Measurements from ENCODE around the gene IQCC. TPM values are rescaled to one million over a fixed set of nuclear protein-coding genes. Genes with fewer than 3 reads are reported as not detected.
A peak's percentile ranks its signal among the peaks of the same experiment; 100 is the strongest.

IQCC gene
- total and polyA plus RNA-seq, 4 donors, result 0.50 to 2.4 (median 1.0) TPM

GRCh38 chr1:32215629-32216480 lies 10.4 kb downstream of the IQCC start:
- Histone ChIP-seq H3K9me3 (ENCODE audit: control insufficient read depth, low read length) (no peaks in the 10 kb centered on the region), H3K4me1 (ENCODE audit: control insufficient read depth in 1 of 2, insufficient read depth in 2 of 2, low read length in 2 of 2) (no peaks in the 10 kb centered on the region), H3K27me3 (ENCODE audit: control insufficient read depth in 1 of 2, insufficient read depth in 2 of 2, low read length in 1 of 2) (no peaks in the 10 kb centered on the region), H3K27ac (ENCODE audit: low read depth in 1 of 2, low read length in 2 of 2) (no peak overlapping the region), H3K36me3 (ENCODE audit: control insufficient read depth in 1 of 2, insufficient read depth in 2 of 2, low read length in 1 of 2) (no peaks in the 10 kb centered on the region), H3K4me3 (ENCODE audit: low read length in 2 of 2) (no peak overlapping the region)
- peak; percentile 60 to 80 for DNase-seq
- WGBS, 2 donors, result 77 to 79% methylated on average over 10 of the region's 10 CpGs
- peak; percentile 64 for ATAC-seq (ENCODE audit: low FRiP score)
- intact Hi-C loops (cut with DNase I), result no loop called here

- H3K4me3 ChIP-seq (ENCODE audit: low read length in 2 of 2), result no peak overlapping the region
- 90 to 93% methylated on average over 5 of the region's 5 CpGs for WGBS, 2 donors
- no peak for ATAC-seq (ENCODE audit: low FRiP score)
- intact Hi-C loops (cut with DNase I), result no loop called here
- no peaks in the 10 kb centered on the region for H3K27me3 ChIP-seq (ENCODE audit: control insufficient read depth in 1 of 2, insufficient read depth in 2 of 2, low read length in 1 of 2)
- no peaks in the 10 kb centered on the region for H3K9me3 ChIP-seq (ENCODE audit: control insufficient read depth, low read length)
- H3K36me3 ChIP-seq (ENCODE audit: control insufficient read depth in 1 of 2, insufficient read depth in 2 of 2, low read length in 1 of 2), result no peaks in the 10 kb centered on the region
- no peak for DNase-seq
- H3K27ac ChIP-seq (ENCODE audit: low read depth in 1 of 2, low read length in 2 of 2), result no peak overlapping the region
- H3K4me1 ChIP-seq (ENCODE audit: control insufficient read depth in 1 of 2, insufficient read depth in 2 of 2, low read length in 2 of 2), result peaks cover 2 to 3% of the 10 kb centered on the region in 2 donors
These were observed 11.1 kb downstream of the IQCC start for GRCh38 chr1:32216566-32216965.

GRCh38 chr1:32219022-32219421 lies 13.6 kb downstream of the IQCC start:
- Histone ChIP-seq H3K27ac (ENCODE audit: low read depth in 1 of 2, low read length in 2 of 2) (no peak overlapping the region), H3K9me3 (ENCODE audit: control insufficient read depth, low read length) (no peaks in the 10 kb centered on the region), H3K4me3 (ENCODE audit: low read length in 2 of 2) (no peak overlapping the region), H3K36me3 (ENCODE audit: control insufficient read depth in 1 of 2, insufficient read depth in 2 of 2, low read length in 1 of 2) (no peaks in the 10 kb centered on the region), H3K27me3 (ENCODE audit: control insufficient read depth in 1 of 2, insufficient read depth in 2 of 2, low read length in 1 of 2) (no peaks in the 10 kb centered on the region), H3K4me1 (ENCODE audit: control insufficient read depth in 1 of 2, insufficient read depth in 2 of 2, low read length in 2 of 2) (peaks cover 2 to 3% of the 10 kb centered on the region in 2 donors)
- ATAC-seq (ENCODE audit: low FRiP score) (no peak), DNase-seq (no peak)
- WGBS, 2 donors, result 80 to 85% methylated on average over 7 of the region's 7 CpGs
- intact Hi-C loops (cut with DNase I), result no loop called here

GRCh38 chr1:32220746-32221580 lies 15.5 kb downstream of the IQCC start:
- WGBS, 2 donors, result 89 to 90% methylated on average over 4 of the region's 4 CpGs
- ATAC-seq (ENCODE audit: low FRiP score) (no peak), DNase-seq (no peak)
- peak overlapping the region in 1 of 2 donors; percentile 88 for H3K4me3 ChIP-seq (ENCODE audit: low read length in 2 of 2)
- intact Hi-C loops (cut with DNase I), result no loop called here
- no peaks in the 10 kb centered on the region for H3K9me3 ChIP-seq (ENCODE audit: control insufficient read depth, low read length)
- H3K4me1 ChIP-seq (ENCODE audit: control insufficient read depth in 1 of 2, insufficient read depth in 2 of 2, low read length in 2 of 2), result peaks cover 2 to 3% of the 10 kb centered on the region in 2 donors
- no peak overlapping the region for H3K27ac ChIP-seq (ENCODE audit: low read depth in 1 of 2, low read length in 2 of 2)
- H3K36me3 ChIP-seq (ENCODE audit: control insufficient read depth in 1 of 2, insufficient read depth in 2 of 2, low read length in 1 of 2), result no peaks in the 10 kb centered on the region
- no peaks in the 10 kb centered on the region for H3K27me3 ChIP-seq (ENCODE audit: control insufficient read depth in 1 of 2, insufficient read depth in 2 of 2, low read length in 1 of 2)

GRCh38 chr1:32221581-32221979 lies 16.1 kb downstream of the IQCC start:
- H3K27me3 ChIP-seq (ENCODE audit: control insufficient read depth in 1 of 2, insufficient read depth in 2 of 2, low read length in 1 of 2), result no peaks in the 10 kb centered on the region
- no peaks in the 10 kb centered on the region for H3K9me3 ChIP-seq (ENCODE audit: control insufficient read depth, low read length)
- peaks cover 2 to 3% of the 10 kb centered on the region in 2 donors for H3K4me1 ChIP-seq (ENCODE audit: control insufficient read depth in 1 of 2, insufficient read depth in 2 of 2, low read length in 2 of 2)
- H3K27ac ChIP-seq (ENCODE audit: low read depth in 1 of 2, low read length in 2 of 2), result no peak overlapping the region
- H3K4me3 ChIP-seq (ENCODE audit: low read length in 2 of 2), result peak overlapping the region; percentile 85 to 88
- H3K36me3 ChIP-seq (ENCODE audit: control insufficient read depth in 1 of 2, insufficient read depth in 2 of 2, low read length in 1 of 2), result no peaks in the 10 kb centered on the region
- WGBS, 2 donors, result 2 to 3% methylated on average over 13 of the region's 13 CpGs
- ATAC-seq (ENCODE audit: low FRiP score) (no peak), DNase-seq (no peak)
- intact Hi-C loops (cut with DNase I), result no loop called here

GRCh38 chr1:32221980-32222755 lies 16.7 kb downstream of the IQCC start, which contains the start of the genes EIF3I and TMEM234:
TSS of gene EIF3I (plus strand) at chr1:32222407. CDS start at chr1:32222442, 35 bp downstream.
TSS of gene TMEM234 (minus strand) at chr1:32222353. CDS start at chr1:32222322, 31 bp downstream.
- peaks cover 2 to 3% of the 10 kb centered on the region in 2 donors for H3K4me1 ChIP-seq (ENCODE audit: control insufficient read depth in 1 of 2, insufficient read depth in 2 of 2, low read length in 2 of 2)
- H3K27ac ChIP-seq (ENCODE audit: low read depth in 1 of 2, low read length in 2 of 2), result peak within 1 kb of the TSS in 1 of 2 donors; percentile 84
- 0% methylated on average over 45 to 46 of the region's 46 CpGs for WGBS, 2 donors
- peak; percentile 96 to 97 for DNase-seq
- intact Hi-C loops (cut with DNase I), result loop anchor here in 1 of 2 donors (1.0 kb wide), 1 partner anchor 19 kb away; no protein-coding TSS in a partner anchor
- no peaks in the 10 kb centered on the region for H3K36me3 ChIP-seq (ENCODE audit: control insufficient read depth in 1 of 2, insufficient read depth in 2 of 2, low read length in 1 of 2)
- H3K4me3 ChIP-seq (ENCODE audit: low read length in 2 of 2), result peak within 1 kb of the TSS; percentile 85 to 88
- H3K9me3 ChIP-seq (ENCODE audit: control insufficient read depth, low read length), result no peaks in the 10 kb centered on the region
- no peaks in the 10 kb centered on the region for H3K27me3 ChIP-seq (ENCODE audit: control insufficient read depth in 1 of 2, insufficient read depth in 2 of 2, low read length in 1 of 2)
- peak; percentile 95 for ATAC-seq (ENCODE audit: low FRiP score)

- H3K4me1 ChIP-seq (ENCODE audit: control insufficient read depth in 1 of 2, insufficient read depth in 2 of 2, low read length in 2 of 2), result peaks cover 2 to 3% of the 10 kb centered on the region in 2 donors
- intact Hi-C loops (cut with DNase I), result no loop called here
- H3K36me3 ChIP-seq (ENCODE audit: control insufficient read depth in 1 of 2, insufficient read depth in 2 of 2, low read length in 1 of 2), result peaks cover 0 to 2% of the 10 kb centered on the region in 2 donors
- no peaks in the 10 kb centered on the region for H3K27me3 ChIP-seq (ENCODE audit: control insufficient read depth in 1 of 2, insufficient read depth in 2 of 2, low read length in 1 of 2)
- DNase-seq (no peak), ATAC-seq (ENCODE audit: low FRiP score) (no peak)
- WGBS, 2 donors, result 74 to 77% methylated on average over 3 of the region's 3 CpGs
- no peaks in the 10 kb centered on the region for H3K9me3 ChIP-seq (ENCODE audit: control insufficient read depth, low read length)
- H3K27ac ChIP-seq (ENCODE audit: low read depth in 1 of 2, low read length in 2 of 2), result no peak overlapping the region
- H3K4me3 ChIP-seq (ENCODE audit: low read length in 2 of 2), result no peak overlapping the region
These were observed 18.2 kb downstream of the IQCC start for GRCh38 chr1:32223683-32224082.

GRCh38 chr1:32224285-32224684 lies 18.8 kb downstream of the IQCC start:
- no peaks in the 10 kb centered on the region for H3K9me3 ChIP-seq (ENCODE audit: control insufficient read depth, low read length)
- H3K36me3 ChIP-seq (ENCODE audit: control insufficient read depth in 1 of 2, insufficient read depth in 2 of 2, low read length in 1 of 2), result peaks cover 0 to 4% of the 10 kb centered on the region in 2 donors
- 82 to 92% methylated on average over 4 of the region's 4 CpGs for WGBS, 2 donors
- no peaks in the 10 kb centered on the region for H3K27me3 ChIP-seq (ENCODE audit: control insufficient read depth in 1 of 2, insufficient read depth in 2 of 2, low read length in 1 of 2)
- peaks cover 2 to 3% of the 10 kb centered on the region in 2 donors for H3K4me1 ChIP-seq (ENCODE audit: control insufficient read depth in 1 of 2, insufficient read depth in 2 of 2, low read length in 2 of 2)
- H3K4me3 ChIP-seq (ENCODE audit: low read length in 2 of 2), result no peak overlapping the region
- intact Hi-C loops (cut with DNase I), result no loop called here
- DNase-seq (no peak), ATAC-seq (ENCODE audit: low FRiP score) (no peak)
- H3K27ac ChIP-seq (ENCODE audit: low read depth in 1 of 2, low read length in 2 of 2), result no peak overlapping the region

Data from aorta (tissue), 5 donors.